Fibroblast of skin of right quadriceps (primary cell): ENCODE data around the gene TXLNG.

Experiments
- DNase-seq: peaks from one replicate; pipeline ENCODE4 v3.0.0-alpha.2; 2013

TXLNG gene

GRCh38 chrX:16874458-16875095, 88.3 kb downstream of the TXLNG start:
- no peak for DNase-seq

GRCh38 chrX:16876696-16877095, 90.4 kb downstream of the TXLNG start:
- DNase-seq = no peak

DNA sequence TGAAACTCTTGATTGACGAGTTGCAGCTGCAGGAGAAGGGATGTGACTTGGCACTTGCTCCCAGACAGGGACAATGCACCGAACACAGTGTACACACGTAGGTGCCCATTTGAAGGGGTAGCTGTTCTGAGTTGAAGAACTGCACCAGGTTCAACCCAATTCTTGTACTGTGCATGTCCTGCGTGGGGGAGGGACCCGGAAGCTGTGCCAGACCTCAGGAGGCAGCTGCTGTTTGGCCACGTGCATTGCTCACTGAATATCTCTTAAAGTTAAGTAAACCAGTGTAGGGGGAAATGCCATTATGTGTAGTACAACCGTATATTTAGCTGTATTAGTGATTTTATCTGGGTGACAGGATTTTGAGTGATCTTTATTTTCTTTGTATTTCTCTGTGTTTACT, 95.9 kb downstream of the TXLNG start:
- no peak for DNase-seq

- DNase-seq = peak; percentile 53
These were observed 96.6 kb downstream of the TXLNG start for GRCh38 chrX:16882702-16883486.

DNA sequence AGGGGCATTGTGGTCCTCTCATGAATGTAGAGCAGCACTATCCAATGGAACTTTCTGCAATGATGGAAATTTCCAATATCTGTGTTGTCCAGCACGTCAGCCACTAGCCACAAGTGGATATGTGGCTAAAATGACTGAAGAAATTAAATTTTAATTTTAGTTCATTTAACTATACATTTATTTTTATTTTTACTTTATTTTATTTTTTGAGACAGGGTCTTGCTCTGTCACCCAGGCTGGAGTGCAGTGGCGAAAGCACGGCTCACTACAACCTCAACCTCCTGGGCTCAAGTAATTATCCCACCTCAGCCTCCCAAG, 97.2 kb downstream of the TXLNG start:
- no peak for DNase-seq

DNA sequence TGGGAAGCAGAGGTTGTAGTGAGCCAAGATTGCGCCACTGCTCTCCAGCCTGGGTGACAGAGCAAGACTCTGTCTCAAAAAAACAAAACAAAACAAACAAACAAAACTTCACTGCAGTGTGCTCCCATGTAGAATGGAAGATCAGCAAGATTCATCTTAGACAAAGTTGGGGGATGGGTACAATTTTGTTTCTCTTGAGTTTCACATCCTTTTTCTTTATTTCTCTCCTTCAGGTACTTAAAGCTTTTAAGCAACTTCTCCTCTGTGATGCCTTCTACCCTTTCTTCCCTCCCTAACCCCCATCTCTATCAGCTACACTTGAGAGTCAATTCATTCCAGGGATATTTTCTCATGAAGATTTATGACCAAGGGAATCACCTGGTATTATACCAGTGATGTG, 99.4 kb downstream of the TXLNG start:
- DNase-seq = no peak

DNA sequence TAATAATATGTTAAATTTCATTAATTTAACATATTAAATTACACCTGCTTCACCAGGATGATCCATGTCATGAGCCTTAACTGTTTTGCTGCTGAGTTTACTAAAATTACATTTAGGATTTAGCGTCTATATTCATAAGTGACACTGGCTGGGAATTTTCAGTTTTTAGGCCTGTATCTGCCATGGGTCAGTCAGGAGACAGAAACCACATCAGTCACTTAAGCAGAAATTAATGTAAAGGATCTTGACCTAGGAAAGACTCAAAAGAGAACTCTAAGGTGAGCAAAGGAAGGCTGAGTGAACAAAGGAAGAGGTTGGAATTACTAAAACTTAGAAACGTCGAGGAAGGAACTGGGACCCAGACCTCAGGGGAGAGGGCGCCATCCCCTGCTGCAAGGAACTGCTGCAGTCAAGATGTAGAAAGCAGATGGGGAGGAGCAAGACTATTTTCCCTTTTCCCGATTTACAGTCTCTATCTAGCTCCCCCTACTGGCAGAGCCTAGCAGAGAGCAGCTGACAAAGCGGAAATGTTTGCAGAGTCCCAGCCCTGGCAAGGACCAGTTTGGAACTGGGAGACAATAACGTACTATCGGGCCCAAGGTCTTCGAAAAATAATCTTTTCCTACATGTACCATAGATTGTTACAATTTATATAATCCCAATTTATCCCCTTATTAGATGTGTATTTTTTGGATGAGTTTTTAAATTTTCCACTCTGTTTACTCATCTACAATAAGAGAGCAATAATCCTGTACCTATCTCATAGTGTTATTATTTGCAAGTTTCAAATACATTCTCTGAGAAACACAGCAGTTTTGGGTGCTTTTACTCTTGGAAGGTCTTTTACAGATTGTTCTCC, 106.5 kb downstream of the TXLNG start:
- peak; percentile 66 for DNase-seq
